SK-N-MC (cell line): ENCODE data around the gene TK2.

Experiments
- DNase-seq: peaks from one replicate; pipeline ENCODE4 v3.0.0-alpha.2; 2011; ENCODE audit warnings: low read depth, low spot score
- H3K27ac ChIP-seq: fragments of 200-600 bp; sonication (generic); 2 replicates; pipeline ENCODE4 v1.5.1; 2016; ENCODE audit warnings: mixed run types
- H3K36me3 ChIP-seq: fragments of 200-600 bp; sonication (generic); 2 replicates; pipeline ENCODE4 v1.6.1; 2017; ENCODE audit warnings: antibody characterized with exemption, low read length, mixed read lengths; ENCODE audit not compliant: insufficient read depth
- H3K4me3 ChIP-seq: fragments of 200-600 bp; sonication (generic); 2 replicates; pipeline ENCODE4 v1.5.1; 2016
- H3K9ac ChIP-seq: fragments of 200-600 bp; sonication (generic); 2 replicates; pipeline ENCODE4 v1.8.0; 2017; ENCODE audit warnings: mixed run types, mixed read lengths; ENCODE audit not compliant: insufficient read length
- H3K9me3 ChIP-seq: fragments of 200-600 bp; sonication (generic); 2 replicates; pipeline ENCODE4 v1.6.1; 2017; ENCODE audit warnings: low read depth, mild to moderate bottlenecking, antibody characterized with exemption, low read length, moderate library complexity, mixed read lengths
- EZH2 ChIP-seq: fragments of 200-600 bp; sonication (generic); IDR thresholded peaks from one replicate; pipeline ENCODE4 v1.6.1; 2017; ENCODE audit warnings: antibody characterized with exemption
- FOXP2 ChIP-seq: optimal IDR thresholded peaks from 2 replicates; pipeline ENCODE3; 2011; ENCODE audit warnings: mild to moderate bottlenecking, moderate library complexity; ENCODE audit not compliant: insufficient read depth; ENCODE audit errors: extremely low read length, control extremely low read depth
- POLR2AphosphoS5 ChIP-seq: IDR thresholded peaks from 2 replicates; pipeline ENCODE4 v1.6.1; 2012; ENCODE audit warnings: mild to moderate bottlenecking, low read depth, low read length, borderline replicate concordance

The TK2 gene

GRCh38 chr16:66542396-66542795 is 7.5 kb downstream of the TK2 start:
- no peak overlapping the region for H3K4me3 ChIP-seq
- no peak for DNase-seq
- no peaks in the 10 kb centered on the region for H3K9me3 ChIP-seq
- H3K36me3 ChIP-seq, result no peaks in the 10 kb centered on the region
- H3K27ac ChIP-seq, result no peak overlapping the region
- H3K9ac ChIP-seq, result no peak overlapping the region
- TF ChIP-seq POLR2AphosphoS5, result no peak
- no peak for TF ChIP-seq EZH2
- no peak for TF ChIP-seq FOXP2

- H3K36me3 ChIP-seq, result no peaks in the 10 kb centered on the region
- H3K4me3 ChIP-seq, result no peak overlapping the region
- H3K27ac ChIP-seq, result no peak overlapping the region
- no peak for DNase-seq
- TF ChIP-seq POLR2AphosphoS5 (no peak), EZH2 (no peak), FOXP2 (no peak)
- H3K9ac ChIP-seq, result no peak overlapping the region
- H3K9me3 ChIP-seq, result no peaks in the 10 kb centered on the region
These were observed 8.2 kb downstream of the TK2 start for GRCh38 chr16:66541388-66542355.

GRCh38 chr16:66539623-66540469 is 10.1 kb downstream of the TK2 start:
- no peak overlapping the region for H3K9ac ChIP-seq
- TF ChIP-seq EZH2 (no peak), FOXP2 (no peak), POLR2AphosphoS5 (no peak)
- H3K27ac ChIP-seq, result no peak overlapping the region
- DNase-seq, result no peak
- H3K9me3 ChIP-seq, result no peaks in the 10 kb centered on the region
- no peak overlapping the region for H3K4me3 ChIP-seq
- no peaks in the 10 kb centered on the region for H3K36me3 ChIP-seq

- Histone ChIP-seq H3K9me3 (no peaks in the 10 kb centered on the region), H3K27ac (no peak overlapping the region), H3K36me3 (no peaks in the 10 kb centered on the region), H3K4me3 (no peak overlapping the region), H3K9ac (no peak overlapping the region)
- TF ChIP-seq FOXP2 (no peak), POLR2AphosphoS5 (no peak)
- no peak for DNase-seq
These were observed 11.0 kb downstream of the TK2 start for GRCh38 chr16:66538910-66539309.

GRCh38 chr16:66537236-66537635 is 12.7 kb downstream of the TK2 start:
- TF ChIP-seq FOXP2 (no peak), EZH2 (no peak), POLR2AphosphoS5 (no peak)
- H3K36me3 ChIP-seq, result no peaks in the 10 kb centered on the region
- H3K4me3 ChIP-seq, result no peak overlapping the region
- no peaks in the 10 kb centered on the region for H3K9me3 ChIP-seq
- no peak overlapping the region for H3K9ac ChIP-seq
- DNase-seq, result no peak
- no peak overlapping the region for H3K27ac ChIP-seq

GRCh38 chr16:66536525-66536924 is 13.4 kb downstream of the TK2 start:
- H3K36me3 ChIP-seq, result no peaks in the 10 kb centered on the region
- TF ChIP-seq EZH2, result no peak
- H3K4me3 ChIP-seq, result no peak overlapping the region
- no peak overlapping the region for H3K27ac ChIP-seq
- no peaks in the 10 kb centered on the region for H3K9me3 ChIP-seq
- H3K9ac ChIP-seq, result no peak overlapping the region
- DNase-seq, result no peak

GRCh38 chr16:66534376-66534799 is 15.5 kb downstream of the TK2 start:
- DNase-seq, result no peak
- TF ChIP-seq EZH2 (no peak), FOXP2 (no peak), POLR2AphosphoS5 (no peak)

GRCh38 chr16:66529475-66529874 is 20.4 kb downstream of the TK2 start:
- no peak for TF ChIP-seq POLR2AphosphoS5
- TF ChIP-seq EZH2, result no peak
- no peak for TF ChIP-seq FOXP2
- no peaks in the 10 kb centered on the region for H3K36me3 ChIP-seq
- H3K9me3 ChIP-seq, result no peaks in the 10 kb centered on the region

More at GRCh38 chr16:66534376-66534799, 15.5 kb downstream of the TK2 start:
- no peak overlapping the region for H3K27ac ChIP-seq
- H3K36me3 ChIP-seq, result no peaks in the 10 kb centered on the region
- H3K9me3 ChIP-seq, result no peaks in the 10 kb centered on the region
- H3K9ac ChIP-seq, result no peak overlapping the region
- H3K4me3 ChIP-seq, result no peak overlapping the region

More at GRCh38 chr16:66529475-66529874, 20.4 kb downstream of the TK2 start:
- DNase-seq, result no peak
- no peak overlapping the region for H3K4me3 ChIP-seq
- no peak overlapping the region for H3K27ac ChIP-seq
- H3K9ac ChIP-seq, result no peak overlapping the region
